CD4-positive, alpha-beta memory T cell (primary cell): ENCODE measurements around the gene NBPF1. TPM values are rescaled to one million over a fixed set of nuclear protein-coding genes. Genes with fewer than 3 reads are reported as not detected.
"Not testable (repeated sequence)": the region's sequence is repeated elsewhere in the genome, so short reads cannot be mapped to it uniquely, and the experiment has no call there.

ENCODE experiments used
- CTCF ChIA-PET: fragments of 350-600 bp; sonication (Branson Sonifier 250); formaldehyde crosslinking; loops from one replicate; lab custom pipeline; 2021; ENCODE audit warnings: inconsistent platforms; ENCODE audit not compliant: partially characterized antibody; lab: Charles Lee
- POLR2A ChIA-PET: fragments of 350-600 bp; sonication (Branson Sonifier 250); formaldehyde crosslinking; loops from one replicate; lab custom pipeline; 2021; ENCODE audit not compliant: partially characterized antibody; lab: Charles Lee
- DNase-seq, 5 donors: peaks; one replicate each; pipeline versions ENCODE4 v3.0.0 to v3.0.0-alpha.2; 2020 to 2022; ENCODE audit warnings: mixed read lengths in 1 of 5
- H3K27ac ChIP-seq: one replicate; pipeline ENCODE4 v1.7.0; 2013; ENCODE audit warnings: low read depth, low read length
- H3K27me3 ChIP-seq: 2 replicates; pipeline ENCODE4 v1.7.0; 2013; ENCODE audit warnings: mild to moderate bottlenecking, low read length, moderate library complexity; ENCODE audit not compliant: insufficient read depth
- H3K36me3 ChIP-seq: 2 replicates; pipeline ENCODE4 v1.7.0; 2013; ENCODE audit warnings: mild to moderate bottlenecking, low read length, moderate library complexity; ENCODE audit not compliant: insufficient read depth
- H3K4me1 ChIP-seq: 2 replicates; pipeline ENCODE4 v1.7.0; 2013; ENCODE audit warnings: mild to moderate bottlenecking, low read length, moderate library complexity; ENCODE audit not compliant: insufficient read depth
- H3K4me3 ChIP-seq, 2 donors: one replicate each; pipeline ENCODE4 v1.7.0; 2013; ENCODE audit warnings: low read length in 2 of 2, mild to moderate bottlenecking in 1 of 2
- H3K9me3 ChIP-seq, 2 donors: one replicate each; pipeline ENCODE4 v1.7.0; 2013; ENCODE audit warnings: low read length in 2 of 2, control low read depth in 1 of 2; ENCODE audit not compliant: control insufficient read depth in 1 of 2
- H3K27ac Mint-ChIP-seq, 7 donors: one replicate each; pipeline ENCODE4 v1.8.0; 2020 to 2021; ENCODE audit warnings: mixed read lengths in 7 of 7, mild to moderate bottlenecking in 6 of 7, inconsistent platforms in 3 of 7, moderate library complexity in 3 of 7
- H3K27me3 Mint-ChIP-seq, 2 donors: one replicate each; pipeline ENCODE4 v1.8.0; 2020 to 2021; ENCODE audit warnings: mixed read lengths in 2 of 2
- H3K36me3 Mint-ChIP-seq, 2 donors: one replicate each; pipeline ENCODE4 v1.8.0; 2020 to 2021; ENCODE audit warnings: mixed read lengths in 2 of 2, inconsistent platforms in 1 of 2, mild to moderate bottlenecking in 1 of 2
- H3K4me1 Mint-ChIP-seq, 4 donors: one replicate each; pipeline ENCODE4 v1.8.0; 2020 to 2021; ENCODE audit warnings: mixed read lengths in 4 of 4, mild to moderate bottlenecking in 1 of 4
- H3K4me3 Mint-ChIP-seq, 8 donors: one replicate each; pipeline ENCODE4 v1.8.0; 2020 to 2021; ENCODE audit warnings: mixed read lengths in 8 of 8, mild to moderate bottlenecking in 7 of 8, moderate library complexity in 6 of 8, inconsistent platforms in 3 of 8
- H3K9me3 Mint-ChIP-seq, 8 donors: one replicate each; pipeline ENCODE4 v1.8.0; 2020 to 2021; ENCODE audit warnings: mixed read lengths in 8 of 8, mild to moderate bottlenecking in 5 of 8, inconsistent platforms in 3 of 8, moderate library complexity in 1 of 8
- intact Hi-C: fragments of 100-400 bp; cut with micrococcal nuclease; formaldehyde crosslinking; loops from one replicate; pipeline ENCODE4 v1.15.1; 2023
- polyA plus RNA-seq, 2 donors: library from polyadenylated mRNA; unstranded; fragments of 300-500 nt; fragmentation: Illumina TruSeq; gene quantifications; one replicate each; pipeline ENCODE4 v1.2.3, GENCODE V29; 2021
- total RNA-seq, 2 experiments: library from RNA; stranded (reverse); gene quantifications; one replicate each; pipeline ENCODE4 v1.2.3, GENCODE V29; 2021

The NBPF1 gene
- total and polyA plus RNA-seq, 4 experiments from 2014 or later: 4.1 to 17.0 (median 13.5) TPM

DNA sequence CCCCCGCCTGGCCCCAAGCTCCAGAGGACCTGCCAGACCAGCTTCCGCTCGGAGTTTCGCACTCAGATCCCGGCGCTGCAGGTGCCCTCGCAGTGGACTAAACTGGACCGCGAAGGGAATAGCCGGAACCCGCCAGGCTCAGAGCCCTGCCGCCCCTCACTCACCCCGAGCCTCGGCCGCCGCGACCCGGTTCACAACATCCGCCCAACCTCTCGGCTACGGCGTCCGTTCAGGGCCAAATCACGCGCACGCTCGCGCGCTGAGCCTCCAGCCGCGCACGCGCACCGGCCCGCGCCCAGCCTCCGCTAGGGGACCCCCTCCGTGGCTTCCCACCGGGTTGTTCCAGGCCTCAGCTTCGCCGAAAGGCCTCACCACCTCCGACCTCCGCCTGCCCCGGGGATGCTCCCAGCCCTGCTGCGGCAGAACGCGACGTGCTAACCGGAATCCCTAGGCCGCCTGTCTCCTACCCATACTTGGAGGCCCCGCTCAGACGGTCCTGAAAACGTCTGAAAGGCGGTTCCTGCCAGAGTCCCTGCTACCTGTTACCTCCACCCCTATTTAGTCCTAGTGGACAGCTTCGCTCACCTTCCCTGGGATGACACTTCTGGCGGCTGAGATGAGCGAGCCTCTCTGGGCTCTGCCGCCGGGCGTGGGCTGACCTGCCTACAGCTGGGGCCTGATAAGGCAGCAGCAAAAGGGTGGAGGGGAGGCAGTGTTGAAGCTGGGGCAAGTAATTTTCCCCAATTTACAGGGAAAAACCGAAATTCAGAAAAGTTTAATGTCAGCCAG is 31.3 kb upstream of the NBPF1 start:
- not testable (repeated sequence) for H3K36me3 Mint-ChIP-seq, H3K9me3 Mint-ChIP-seq
- peaks cover 48% of the 10 kb centered on the region for H3K4me1 ChIP-seq

DNA sequence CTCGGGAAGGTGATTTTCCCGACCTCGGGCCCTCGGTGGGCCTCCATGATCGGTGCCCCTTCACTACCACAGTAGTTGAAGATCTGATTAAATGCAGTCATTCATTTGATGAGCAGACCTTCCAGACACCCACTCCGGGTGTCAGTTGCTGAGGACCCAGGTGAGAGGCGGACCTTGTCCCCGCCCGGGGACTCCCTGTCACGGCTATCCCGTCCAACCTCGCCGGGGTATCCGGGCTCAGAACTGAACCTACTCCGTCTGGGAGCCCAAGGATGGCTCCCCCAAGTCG is 30.8 kb upstream of the NBPF1 start:
- H3K4me3 ChIP-seq: peak overlapping the region; percentile 96 to 99
- Mint-ChIP-seq H3K27me3 (no peaks in the 10 kb centered on the region), H3K9me3 (no peaks in the 10 kb centered on the region), H3K27ac (no peak overlapping the region), H3K36me3 (no peaks in the 10 kb centered on the region), H3K4me3 (no peak overlapping the region), H3K4me1 (peaks cover 0 to 4% (median 2%) of the 10 kb centered on the region in 4 donors)
- peak overlapping the region; percentile 76 for H3K27ac ChIP-seq
- H3K36me3 ChIP-seq: no peaks in the 10 kb centered on the region
- CTCF ChIA-PET: no interaction called here
- DNase-seq: no peak
- no peaks in the 10 kb centered on the region for H3K9me3 ChIP-seq
- H3K27me3 ChIP-seq: no peaks in the 10 kb centered on the region
- POLR2A ChIA-PET: interaction anchor here (0.6 to 1.9 kb wide), 9 partner anchors 31 to 796 kb away, joined by 3 to 9 read pairs (median 3); partner anchors contain the start of gene SPEN
- peaks cover 48% of the 10 kb centered on the region for H3K4me1 ChIP-seq
- intact Hi-C loops: no loop called here

More for the DNA sequence above, 31.3 kb upstream of the NBPF1 start:
- H3K4me3 ChIP-seq: peak overlapping the region; percentile 96 to 99
- H3K4me1 Mint-ChIP-seq, H3K27ac Mint-ChIP-seq, H3K9me3 ChIP-seq, H3K27me3 Mint-ChIP-seq, H3K36me3 ChIP-seq, H3K4me3 Mint-ChIP-seq, CTCF ChIA-PET, intact Hi-C loops, H3K27me3 ChIP-seq: not testable (repeated sequence)
- peak overlapping the region; percentile 76 for H3K27ac ChIP-seq
- DNase-seq: peak; percentile 94 to 100 (median 99)
- POLR2A ChIA-PET: interaction anchor here (0.6 to 2.0 kb wide), 12 partner anchors 32 to 797 kb away, joined by 3 to 9 read pairs (median 3); partner anchors contain the start of genes NBPF1, RNU1-1 and SPEN

DNA sequence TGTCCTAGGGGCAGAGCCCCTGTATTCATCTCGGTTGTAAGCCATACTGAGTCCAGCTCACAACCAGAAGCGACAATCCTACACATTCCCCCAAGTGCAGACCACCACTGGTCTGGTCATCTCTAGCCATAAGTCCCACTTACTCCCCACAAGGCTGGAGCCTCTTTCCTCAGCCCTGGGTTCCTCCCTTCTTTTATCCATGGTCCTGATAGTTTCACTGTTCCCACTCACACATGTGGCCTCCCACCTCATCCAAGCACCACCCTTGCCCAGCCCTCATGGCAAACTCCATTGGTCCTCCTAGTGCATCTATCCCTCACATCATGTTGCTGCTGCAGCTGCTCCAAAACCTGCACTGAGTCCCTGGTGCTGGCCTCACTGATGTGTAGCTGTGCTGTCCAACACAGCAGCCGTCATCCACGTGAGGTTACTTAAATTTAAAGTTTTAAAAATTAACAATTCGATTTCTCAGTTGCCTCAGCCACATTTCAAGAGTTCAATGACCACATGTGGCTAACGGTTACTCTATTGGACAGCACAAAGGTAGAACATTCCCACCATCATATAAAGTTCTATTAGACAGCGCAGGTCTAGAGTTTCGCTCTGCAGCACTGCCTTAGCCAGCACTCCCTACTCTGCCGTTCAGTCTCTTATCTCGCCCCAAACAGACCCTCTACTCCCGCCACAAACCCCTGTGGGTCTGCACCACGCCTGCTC is 30.3 kb upstream of the NBPF1 start:
- CTCF ChIA-PET, H3K4me1 Mint-ChIP-seq: not testable (repeated sequence)

DNA sequence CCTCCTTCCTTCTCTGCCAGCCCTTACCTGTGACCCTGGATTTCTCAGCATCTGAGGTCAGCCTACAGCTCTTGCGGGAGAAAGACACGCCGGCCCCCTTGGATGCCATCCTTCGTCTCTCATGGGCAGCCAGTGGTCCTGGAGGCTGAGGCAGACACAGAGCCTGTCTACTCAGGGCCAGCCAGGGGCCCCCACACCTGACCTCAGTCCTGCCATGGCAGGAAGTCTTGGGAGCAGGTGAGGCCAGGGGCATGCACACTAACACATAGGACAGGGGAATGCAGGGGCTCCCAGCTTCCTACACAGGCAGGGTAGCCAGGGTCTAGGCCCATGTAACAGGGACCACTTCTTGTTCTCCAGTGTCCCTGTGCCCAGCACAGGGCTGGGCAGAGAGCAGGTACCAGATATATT is 29.6 kb upstream of the NBPF1 start:
- H3K4me1 ChIP-seq: peaks cover 48% of the 10 kb centered on the region

More for the DNA sequence above, 30.3 kb upstream of the NBPF1 start:
- H3K36me3 Mint-ChIP-seq, H3K4me3 Mint-ChIP-seq, H3K27ac Mint-ChIP-seq, H3K9me3 Mint-ChIP-seq, H3K9me3 ChIP-seq, H3K36me3 ChIP-seq, intact Hi-C loops, H3K27me3 Mint-ChIP-seq, H3K27me3 ChIP-seq: not testable (repeated sequence)
- Histone ChIP-seq H3K27ac (peak overlapping the region; percentile 76), H3K4me3 (peak overlapping the region; percentile 96 to 99), H3K4me1 (peaks cover 48% of the 10 kb centered on the region)
- POLR2A ChIA-PET: interaction anchor here (0.6 to 1.9 kb wide), 9 partner anchors 31 to 796 kb away, joined by 3 to 9 read pairs (median 3); partner anchors contain the start of gene SPEN
- peak in 1 of 5 donors; percentile 24 for DNase-seq

DNA sequence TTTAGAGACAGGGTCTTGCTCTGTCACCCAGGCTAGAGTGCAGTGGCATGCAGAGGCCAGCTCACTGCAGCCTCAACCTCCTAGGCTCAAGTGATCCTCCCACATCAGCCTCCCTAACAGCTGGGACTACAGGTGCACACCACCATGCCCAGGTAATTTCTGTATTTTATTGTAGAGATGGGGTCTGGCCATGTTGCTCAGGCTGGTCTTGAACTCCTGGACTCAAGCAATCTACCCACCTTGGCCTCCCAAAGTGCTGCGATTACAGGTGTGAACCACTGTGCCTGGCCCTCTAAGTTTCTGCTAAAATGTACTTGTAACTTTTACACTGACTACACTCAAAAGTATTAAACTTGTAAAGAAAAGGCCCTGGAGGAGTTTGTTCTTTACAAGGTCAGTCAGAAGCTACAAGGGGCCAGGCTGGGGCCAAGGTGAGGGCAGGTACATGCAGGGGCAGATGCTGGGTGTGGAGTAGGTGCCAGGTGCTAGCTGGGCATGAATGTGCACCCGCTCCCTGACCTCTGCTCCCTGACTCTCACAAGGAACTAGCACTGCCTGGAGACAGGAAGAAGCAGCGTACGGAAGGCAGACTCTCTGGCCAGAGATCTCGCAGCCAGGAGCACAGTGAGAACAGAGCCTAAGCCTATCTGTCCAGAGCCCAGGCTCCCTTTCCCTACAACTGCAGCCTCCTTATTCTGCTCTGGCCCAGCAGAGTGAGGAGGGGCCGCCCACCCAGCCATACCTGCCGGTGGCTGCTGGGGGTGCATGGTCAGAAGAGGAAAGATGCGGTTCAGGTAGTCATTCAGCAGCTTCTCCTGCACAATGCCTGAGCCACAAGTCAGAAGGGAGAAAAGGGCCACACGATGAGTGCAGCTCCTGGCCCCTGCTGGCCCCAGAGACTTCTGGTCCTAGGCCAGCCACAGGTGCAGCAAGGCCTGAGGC is 28.9 kb upstream of the NBPF1 start:
- H3K4me1 ChIP-seq: peaks cover 48% of the 10 kb centered on the region

More for the DNA sequence above, 29.6 kb upstream of the NBPF1 start:
- H3K4me1 Mint-ChIP-seq, H3K36me3 ChIP-seq, POLR2A ChIA-PET, CTCF ChIA-PET, H3K27me3 Mint-ChIP-seq, H3K27ac Mint-ChIP-seq, intact Hi-C loops, H3K9me3 ChIP-seq, H3K9me3 Mint-ChIP-seq, H3K4me3 ChIP-seq, H3K36me3 Mint-ChIP-seq, H3K27me3 ChIP-seq, H3K4me3 Mint-ChIP-seq: not testable (repeated sequence)
- peak overlapping the region; percentile 76 for H3K27ac ChIP-seq
- DNase-seq: peak in 1 of 5 donors; percentile 46

DNA sequence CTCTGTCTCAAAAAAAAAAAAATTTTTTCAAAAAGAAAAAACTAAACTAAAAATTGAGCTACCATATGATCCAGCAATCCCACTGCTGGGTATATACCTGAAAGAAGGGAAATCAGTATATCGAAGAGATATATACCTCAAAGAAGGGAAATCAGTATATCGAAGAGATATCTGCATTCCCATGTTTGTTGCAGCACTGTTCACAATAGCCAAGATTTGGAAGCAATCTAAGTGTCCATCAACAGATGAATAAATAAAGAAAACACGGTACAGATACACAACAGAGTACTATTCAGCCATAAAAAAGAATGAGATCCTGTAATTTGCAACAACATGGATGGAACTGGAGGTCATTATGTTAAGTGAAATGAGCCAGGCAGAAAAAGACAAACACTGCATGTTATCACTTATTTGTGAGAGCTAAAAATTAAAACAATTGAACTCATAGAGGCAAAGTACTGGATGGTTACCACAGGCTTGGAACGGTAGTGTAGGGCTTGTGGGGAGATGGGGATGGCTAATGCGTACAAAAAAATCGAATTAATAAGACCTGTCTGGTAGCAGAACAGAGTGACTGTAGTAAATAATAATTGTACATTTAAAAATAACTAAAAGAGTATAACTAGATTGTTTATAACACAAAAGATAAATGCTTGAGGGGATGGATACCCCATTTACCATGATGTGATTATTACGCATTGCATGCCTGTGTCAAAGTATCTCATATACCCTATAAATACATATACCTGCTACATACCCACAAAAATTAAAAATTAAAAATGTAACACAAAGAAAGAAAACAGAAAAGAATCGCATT is 28.0 kb upstream of the NBPF1 start:
- H3K9me3 ChIP-seq, H3K36me3 ChIP-seq, H3K27ac ChIP-seq, H3K4me1 Mint-ChIP-seq, H3K27ac Mint-ChIP-seq, H3K4me3 ChIP-seq, H3K4me3 Mint-ChIP-seq, H3K36me3 Mint-ChIP-seq, H3K9me3 Mint-ChIP-seq, POLR2A ChIA-PET, H3K27me3 Mint-ChIP-seq, DNase-seq, H3K27me3 ChIP-seq, intact Hi-C loops: not testable (repeated sequence)
- CTCF ChIA-PET: interaction anchor here (0.7 to 1.2 kb wide), 4 partner anchors 19 to 68 kb away, joined by 3 read pairs; no protein-coding TSS in a partner anchor
- peaks cover 48% of the 10 kb centered on the region for H3K4me1 ChIP-seq

More for the DNA sequence above, 28.9 kb upstream of the NBPF1 start:
- H3K4me1 Mint-ChIP-seq, H3K27me3 ChIP-seq, POLR2A ChIA-PET, H3K27me3 Mint-ChIP-seq, H3K36me3 ChIP-seq, H3K9me3 ChIP-seq, H3K27ac ChIP-seq, H3K9me3 Mint-ChIP-seq, H3K36me3 Mint-ChIP-seq, intact Hi-C loops, H3K4me3 ChIP-seq, H3K27ac Mint-ChIP-seq, CTCF ChIA-PET: not testable (repeated sequence)
- H3K4me3 Mint-ChIP-seq: peak overlapping the region in 5 of 8 donors; percentile 5 to 38 (median 30)
- peak in 1 of 5 donors; percentile 35 for DNase-seq
